ENCODE results near the gene PRKD3. TPM values are rescaled to one million over a fixed set of nuclear protein-coding genes. Genes with fewer than 3 reads are reported as not detected.

PRKD3 gene
- total and polyA plus RNA-seq, 9 of the 15 experiments (the other 6 are each of a cell fraction or from before 2014, with no cell fraction given) = 4.7 to 26.7 (median 17.0) TPM

DNA sequence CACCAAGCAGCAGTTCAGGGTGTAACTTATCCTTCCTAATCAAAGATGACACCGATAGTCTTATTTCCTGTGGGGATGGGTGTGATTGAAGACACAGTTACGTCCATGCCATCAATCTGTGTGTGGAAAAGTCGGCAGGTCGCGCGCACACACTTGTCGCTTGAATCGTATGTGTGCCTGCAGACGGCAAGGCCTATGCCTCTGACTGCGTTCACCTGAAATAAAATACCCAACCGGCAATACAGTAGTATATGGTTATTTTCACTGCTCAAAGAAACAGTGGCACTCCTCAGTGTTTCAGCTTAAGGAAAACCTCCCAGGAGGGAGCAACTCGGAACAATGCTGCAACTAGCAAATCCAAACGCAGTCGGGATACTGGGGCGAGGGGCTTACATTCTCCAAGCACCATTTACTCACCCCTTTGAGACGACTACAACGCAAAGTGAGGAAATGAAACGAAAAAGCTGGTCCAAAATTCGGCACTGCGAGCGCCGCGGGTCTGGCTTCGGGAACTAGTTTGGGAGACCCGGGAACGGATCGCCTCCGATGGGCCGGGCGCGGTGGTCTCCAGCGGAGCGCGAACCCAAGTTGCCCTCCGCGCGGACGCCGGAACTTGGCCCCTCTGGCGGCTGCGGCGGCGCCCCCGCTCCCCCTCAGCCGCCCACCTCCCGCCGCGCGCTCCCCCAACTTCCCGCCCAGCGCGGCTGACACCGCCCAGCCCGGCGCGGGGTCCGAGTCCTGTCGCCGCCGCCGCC is 675 bp downstream of the PRKD3 start (continued):
- TF ChIP-seq CTCFL (IDR thresholded peaks at IDR 0.05; ENCODE audit: borderline replicate concordance, insufficient read depth, low read depth, low read length, poor library complexity, severe bottlenecking) = no peak
- no peak for TF ChIP-seq TBP (optimal IDR thresholded peaks at IDR 0.05; ENCODE audit: low read depth, low read length)
- peak; percentile 38; the same call in 1 of the 2 replicates for TF ChIP-seq GTF2E2 (tag; IDR thresholded peaks at IDR 0.05)
- TF ChIP-seq, protein P1, sequence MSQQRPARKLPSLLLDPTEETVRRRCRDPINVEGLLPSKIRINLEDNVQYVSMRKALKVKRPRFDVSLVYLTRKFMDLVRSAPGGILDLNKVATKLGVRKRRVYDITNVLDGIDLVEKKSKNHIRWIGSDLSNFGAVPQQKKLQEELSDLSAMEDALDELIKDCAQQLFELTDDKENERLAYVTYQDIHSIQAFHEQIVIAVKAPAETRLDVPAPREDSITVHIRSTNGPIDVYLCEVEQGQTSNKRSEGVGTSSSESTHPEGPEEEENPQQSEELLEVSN (IDR thresholded peaks at IDR 0.05; ENCODE audit: borderline replicate concordance in 1 of 2, extremely low read depth in 1 of 2, insufficient read depth in 1 of 2, insufficient read length in 1 of 2, low read depth in 1 of 2, low read length in 1 of 2, poor library complexity in 1 of 2, severe bottlenecking in 1 of 2) = peak in 1 of 2 experiments; percentile 47
- peak; percentile 30; the same call in 1 of the 2 replicates for TF ChIP-seq GATAD2B (IDR thresholded peaks at IDR 0.05; ENCODE audit: borderline replicate concordance)
- peak; percentile 61; the same call in 1 of the 2 replicates for TF ChIP-seq FOXK1 (CRISPR knock-in tag; IDR thresholded peaks at IDR 0.05; ENCODE audit: borderline replicate concordance)
- TF ChIP-seq ZNF274 (IDR thresholded peaks at IDR 0.05; ENCODE audit: borderline replicate concordance, low read depth, low read length) = no peak
- no peak for TF ChIP-seq MXD1 (CRISPR knock-in tag; IDR thresholded peaks at IDR 0.05; ENCODE audit: borderline replicate concordance, poor library complexity, severe bottlenecking)
- TF ChIP-seq ZNF354B (CRISPR knock-in tag; IDR thresholded peaks at IDR 0.05) = no peak
- peak; percentile 70 for TF ChIP-seq RBBP5 (IDR thresholded peaks at IDR 0.05; ENCODE audit: borderline replicate concordance, insufficient read depth, low read length, poor library complexity, severe bottlenecking)
- TF ChIP-seq ZNF740 (CRISPR knock-in tag; IDR thresholded peaks at IDR 0.05) = 0 out of 2 replicates have a peak, but pooled peaks have one; percentile 51
- TF ChIP-seq ZNF740 (tag; IDR thresholded peaks at IDR 0.05) = 0 out of 4 replicates have a peak, but pooled peaks of 1 of the 2 experiments have one; percentile 44
- no peak for TF ChIP-seq SNIP1 (IDR thresholded peaks at IDR 0.05; ENCODE audit: low read depth)
- TF ChIP-seq HNRNPLL (IDR thresholded peaks at IDR 0.05; ENCODE audit: low read depth, low read length, poor library complexity, severe bottlenecking) = peak; percentile 50
- TF ChIP-seq GABPB1 (CRISPR knock-in tag; IDR thresholded peaks at IDR 0.05) = 0 out of 2 replicates have a peak, but pooled peaks have one; percentile 29
- TF ChIP-seq ZFX (CRISPR knock-in tag; IDR thresholded peaks at IDR 0.05) = peak; percentile 72
- TF ChIP-seq ZEB2 (IDR thresholded peaks at IDR 0.05) = 0 out of 2 replicates have a peak, but pooled peaks have one; percentile 18
- TF ChIP-seq, protein P2, sequence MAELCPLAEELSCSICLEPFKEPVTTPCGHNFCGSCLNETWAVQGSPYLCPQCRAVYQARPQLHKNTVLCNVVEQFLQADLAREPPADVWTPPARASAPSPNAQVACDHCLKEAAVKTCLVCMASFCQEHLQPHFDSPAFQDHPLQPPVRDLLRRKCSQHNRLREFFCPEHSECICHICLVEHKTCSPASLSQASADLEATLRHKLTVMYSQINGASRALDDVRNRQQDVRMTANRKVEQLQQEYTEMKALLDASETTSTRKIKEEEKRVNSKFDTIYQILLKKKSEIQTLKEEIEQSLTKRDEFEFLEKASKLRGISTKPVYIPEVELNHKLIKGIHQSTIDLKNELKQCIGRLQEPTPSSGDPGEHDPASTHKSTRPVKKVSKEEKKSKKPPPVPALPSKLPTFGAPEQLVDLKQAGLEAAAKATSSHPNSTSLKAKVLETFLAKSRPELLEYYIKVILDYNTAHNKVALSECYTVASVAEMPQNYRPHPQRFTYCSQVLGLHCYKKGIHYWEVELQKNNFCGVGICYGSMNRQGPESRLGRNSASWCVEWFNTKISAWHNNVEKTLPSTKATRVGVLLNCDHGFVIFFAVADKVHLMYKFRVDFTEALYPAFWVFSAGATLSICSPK (IDR thresholded peaks at IDR 0.05; ENCODE audit: borderline replicate concordance) = no peak
